Endothelial cell of hepatic sinusoid (primary cell): Measurements from ENCODE around the gene SCAMP2.

Experiments
- in situ Hi-C: cut with HindIII; loops from 2 replicates; pipeline ENCODE4 v1.10.0; 2017; ENCODE audit warnings: low sequenced_read_pairs

The SCAMP2 gene

DNA sequence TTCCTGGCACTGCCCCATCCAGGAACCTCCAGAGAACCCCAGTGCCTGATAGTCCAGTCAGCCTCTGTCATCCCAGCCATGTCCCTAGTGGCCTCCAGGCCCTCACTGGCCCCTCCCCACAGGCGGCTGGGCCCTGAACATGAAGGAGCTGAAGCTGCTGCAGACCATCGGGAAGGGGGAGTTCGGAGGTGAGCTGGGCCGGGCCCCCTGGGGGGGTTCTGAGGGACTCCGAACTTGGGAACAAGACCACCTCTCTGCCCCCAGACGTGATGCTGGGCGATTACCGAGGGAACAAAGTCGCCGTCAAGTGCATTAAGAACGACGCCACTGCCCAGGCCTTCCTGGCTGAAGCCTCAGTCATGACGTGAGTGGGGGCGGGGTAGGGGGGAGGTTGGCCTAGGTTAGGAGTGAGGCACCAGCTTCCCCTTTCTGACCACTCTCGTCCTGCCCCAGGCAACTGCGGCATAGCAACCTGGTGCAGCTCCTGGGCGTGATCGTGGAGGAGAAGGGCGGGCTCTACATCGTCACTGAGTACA is 72.5 kb downstream of the SCAMP2 start:
- in situ Hi-C loops, result no loop called here

- in situ Hi-C loops, result no loop called here
Measured at GRCh38 chr15:74799856-74800558, 73.2 kb downstream of the SCAMP2 start.

DNA sequence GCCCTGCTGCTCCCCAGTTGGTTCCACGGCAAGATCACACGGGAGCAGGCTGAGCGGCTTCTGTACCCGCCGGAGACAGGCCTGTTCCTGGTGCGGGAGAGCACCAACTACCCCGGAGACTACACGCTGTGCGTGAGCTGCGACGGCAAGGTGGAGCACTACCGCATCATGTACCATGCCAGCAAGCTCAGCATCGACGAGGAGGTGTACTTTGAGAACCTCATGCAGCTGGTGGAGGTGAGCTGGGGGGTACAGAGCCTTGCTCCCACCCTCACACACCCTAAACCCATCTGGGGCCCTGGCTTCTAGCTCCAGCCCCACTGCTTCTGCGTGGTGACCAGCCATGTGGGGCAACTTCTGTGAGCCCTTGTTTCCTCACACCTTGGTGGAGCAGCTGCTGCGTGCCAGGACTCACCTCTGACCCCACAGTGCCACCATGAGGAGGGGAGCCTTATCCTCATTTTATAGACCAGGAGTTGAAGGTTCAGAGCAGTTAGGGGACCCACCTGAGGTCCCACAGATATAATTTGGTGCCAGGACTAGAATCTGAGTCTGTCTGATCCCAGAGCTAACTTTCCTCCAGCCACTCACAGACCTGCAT is 73.8 kb downstream of the SCAMP2 start:
- in situ Hi-C loops, result no loop called here

- in situ Hi-C loops, result no loop called here
Measured at GRCh38 chr15:74798388-74799254, 74.5 kb downstream of the SCAMP2 start.

DNA sequence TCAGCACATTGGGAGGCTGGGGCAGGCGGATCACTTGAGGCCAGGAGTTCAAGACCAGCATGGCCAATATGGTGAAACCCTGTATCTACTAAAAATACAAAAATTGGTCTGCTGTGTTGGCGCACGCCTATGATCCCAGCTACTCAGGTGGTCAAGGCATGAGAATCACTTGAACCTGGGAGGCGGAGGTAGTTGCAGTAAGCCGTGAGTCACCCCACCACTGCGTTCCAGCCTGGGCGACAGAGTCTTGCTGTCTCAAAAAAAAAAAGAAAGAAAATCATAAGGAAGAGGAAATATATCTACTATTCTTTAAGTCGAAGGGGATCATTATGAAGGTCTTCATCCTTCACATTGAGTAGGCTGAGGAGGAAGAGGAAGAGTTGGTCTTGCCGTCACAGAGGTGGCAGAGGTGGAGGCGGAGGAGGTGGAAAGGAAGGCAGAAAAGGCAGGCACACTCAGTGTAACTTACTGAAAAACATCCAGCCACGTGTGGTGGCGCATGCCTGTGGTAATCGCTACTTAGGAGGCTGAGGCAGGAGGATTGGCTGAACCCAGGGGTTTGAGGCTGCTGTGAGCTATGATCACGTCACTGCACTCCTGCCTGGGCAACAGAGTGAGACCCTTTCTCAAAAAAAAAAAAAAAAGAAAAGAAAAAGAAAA is 77.1 kb downstream of the SCAMP2 start:
- in situ Hi-C loops, result no loop called here

DNA sequence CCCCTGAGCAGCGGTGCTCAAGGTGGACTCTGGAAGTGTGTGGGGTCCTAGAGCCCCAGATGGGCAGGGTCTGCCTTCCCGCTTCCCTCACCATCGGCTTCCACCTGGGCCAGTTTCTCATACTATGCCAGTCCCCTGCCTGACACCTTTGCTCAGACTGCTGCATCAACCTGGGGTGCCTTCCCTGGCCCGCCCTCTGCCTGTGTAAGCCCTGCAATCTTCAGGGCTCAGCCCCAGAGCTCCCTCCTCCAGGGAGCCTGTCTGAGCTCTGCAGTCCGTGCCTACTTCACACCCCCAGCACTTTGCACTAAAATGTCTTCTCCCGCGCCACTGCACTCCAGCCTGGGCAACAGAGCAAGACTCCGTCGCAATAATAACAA is 78.2 kb downstream of the SCAMP2 start:
- in situ Hi-C loops, result no loop called here

DNA sequence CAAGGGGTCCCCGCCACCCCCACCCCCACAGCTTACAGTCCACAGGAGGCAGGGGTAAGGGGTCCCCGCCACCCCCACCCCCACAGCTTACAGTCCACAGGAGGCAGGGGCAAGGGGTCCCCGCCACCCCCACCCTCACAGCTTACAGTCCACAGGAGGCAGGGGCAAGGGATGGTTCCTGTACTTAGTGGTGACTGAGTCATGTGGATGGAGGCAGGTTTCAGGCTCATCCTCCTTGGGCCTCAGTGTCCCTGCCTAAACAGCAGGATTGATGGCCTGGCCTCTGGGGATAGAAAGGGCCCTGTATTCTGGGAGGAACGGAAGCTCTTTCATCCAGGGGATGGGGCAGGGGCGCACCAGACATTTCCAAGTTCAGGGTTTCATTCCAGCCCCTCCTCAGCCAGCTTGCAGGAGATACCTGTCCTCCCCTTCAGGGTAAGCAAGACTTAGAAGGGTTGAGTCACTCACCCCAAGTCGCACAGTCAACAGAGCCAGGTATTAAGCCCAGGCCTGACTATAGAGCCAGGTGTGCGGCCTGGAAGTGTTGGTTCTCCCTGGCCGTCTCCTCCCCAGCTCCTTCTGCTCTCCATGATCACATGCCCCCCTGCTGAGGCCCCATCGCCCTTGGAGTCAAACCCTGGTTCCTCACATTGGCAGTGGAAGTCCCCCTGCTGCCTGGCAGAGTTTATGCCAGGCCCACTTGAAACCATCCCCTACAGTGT is 78.8 kb downstream of the SCAMP2 start:
- in situ Hi-C loops, result no loop called here
